ENCODE results near the gene POLR2F.

The POLR2F gene

GRCh38 chr22:38009000-38009806, 55.7 kb downstream of the POLR2F start:
- no peak for DNase-seq

- no peak for DNase-seq
Observed at GRCh38 chr22:38012604-38013072, 59.1 kb downstream of the POLR2F start.

GRCh38 chr22:38014083-38014482, 60.6 kb downstream of the POLR2F start:
- no peak for DNase-seq

GRCh38 chr22:38016182-38017151, 63.0 kb downstream of the POLR2F start:
- DNase-seq = no peak

GRCh38 chr22:38017272-38017920, 63.9 kb downstream of the POLR2F start:
- no peak for DNase-seq

GRCh38 chr22:38017939-38018885, 64.7 kb downstream of the POLR2F start:
- no peak for DNase-seq
